Stimulated activated CD8-positive, alpha-beta memory T cell treated with anti-CD3 and anti-CD28 coated beads, Interleukin-2, amount 100 ng/mL, for 48 hours (primary cell): ENCODE measurements around the gene PRSS27.
"Not testable (repeated sequence)": the region's sequence is repeated elsewhere in the genome, so short reads cannot be mapped to it uniquely, and the experiment has no call there.

ENCODE experiments used
- DNase-seq, 2 donors: peaks; one replicate each; pipeline ENCODE4 v3.0.0-alpha.2; 2020; ENCODE audit warnings: low read depth in 2 of 2

PRSS27 gene

DNA sequence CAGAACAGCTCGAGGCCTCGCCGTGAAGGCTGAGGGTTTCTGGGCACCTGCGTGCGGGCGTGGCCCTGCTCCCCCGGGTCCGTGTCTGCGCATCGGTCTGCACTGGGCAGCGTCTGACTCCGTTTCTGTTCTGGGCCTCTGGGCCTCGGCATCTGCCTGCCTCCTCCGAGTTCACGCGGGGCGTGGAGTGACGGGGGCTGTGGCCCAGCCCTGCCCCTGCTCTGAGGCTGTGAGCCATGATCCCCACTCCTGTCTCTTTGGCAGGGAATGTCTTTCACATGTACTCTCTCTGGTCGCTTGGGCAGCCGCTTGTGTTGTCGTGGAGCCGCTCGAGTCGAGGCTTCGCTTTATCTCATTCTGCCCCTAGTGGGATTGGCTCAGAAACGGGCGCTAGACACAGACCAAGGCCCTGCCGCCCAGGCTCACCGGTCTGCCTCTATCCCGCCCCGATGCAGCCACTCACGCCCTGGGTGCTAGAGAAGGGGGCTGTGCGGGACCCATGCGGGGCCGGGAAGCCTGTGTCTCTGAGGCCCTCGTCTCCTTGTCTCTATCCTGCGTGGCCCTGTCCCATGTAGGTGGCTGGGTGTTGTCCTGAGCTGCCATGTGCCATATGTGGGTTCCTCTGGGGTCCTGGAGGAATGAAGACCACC lies 23.3 kb downstream of the PRSS27 start:
- not testable (repeated sequence) for DNase-seq

DNA sequence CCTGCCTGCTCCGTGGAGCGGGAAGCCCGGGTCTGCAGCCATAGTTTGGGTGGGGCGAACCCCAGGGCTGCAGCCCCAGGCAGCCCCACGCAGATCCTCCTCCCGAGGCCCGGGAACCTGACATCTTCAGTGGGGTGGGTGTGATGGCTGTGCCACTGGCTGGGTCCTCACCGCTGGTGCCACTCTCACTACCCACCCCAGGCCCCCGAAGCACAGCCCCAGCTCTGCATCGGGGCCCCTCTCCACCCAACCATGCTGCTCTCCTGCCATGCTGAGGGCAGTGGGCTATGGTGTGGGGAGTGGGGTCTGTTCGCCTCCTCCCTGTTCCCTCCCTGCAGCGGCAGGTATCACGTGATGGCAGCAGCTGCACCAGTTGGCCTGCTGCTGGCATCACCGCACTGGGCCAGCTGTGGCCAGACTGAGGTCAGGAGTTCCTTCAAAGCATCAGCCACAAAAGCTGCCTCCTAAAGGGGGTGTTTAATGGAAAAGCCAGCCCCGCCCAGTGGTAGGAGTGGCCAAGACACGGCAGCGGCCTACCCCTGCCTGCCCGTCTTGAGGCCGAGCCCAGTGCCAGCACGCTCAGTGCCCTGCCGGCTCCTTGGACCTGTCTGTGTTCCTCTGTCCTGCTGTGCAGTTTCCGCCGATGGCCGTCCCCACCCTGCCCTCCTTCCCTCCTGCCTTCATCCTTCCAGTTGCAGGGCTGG lies 26.9 kb downstream of the PRSS27 start:
- DNase-seq: no peak

DNA sequence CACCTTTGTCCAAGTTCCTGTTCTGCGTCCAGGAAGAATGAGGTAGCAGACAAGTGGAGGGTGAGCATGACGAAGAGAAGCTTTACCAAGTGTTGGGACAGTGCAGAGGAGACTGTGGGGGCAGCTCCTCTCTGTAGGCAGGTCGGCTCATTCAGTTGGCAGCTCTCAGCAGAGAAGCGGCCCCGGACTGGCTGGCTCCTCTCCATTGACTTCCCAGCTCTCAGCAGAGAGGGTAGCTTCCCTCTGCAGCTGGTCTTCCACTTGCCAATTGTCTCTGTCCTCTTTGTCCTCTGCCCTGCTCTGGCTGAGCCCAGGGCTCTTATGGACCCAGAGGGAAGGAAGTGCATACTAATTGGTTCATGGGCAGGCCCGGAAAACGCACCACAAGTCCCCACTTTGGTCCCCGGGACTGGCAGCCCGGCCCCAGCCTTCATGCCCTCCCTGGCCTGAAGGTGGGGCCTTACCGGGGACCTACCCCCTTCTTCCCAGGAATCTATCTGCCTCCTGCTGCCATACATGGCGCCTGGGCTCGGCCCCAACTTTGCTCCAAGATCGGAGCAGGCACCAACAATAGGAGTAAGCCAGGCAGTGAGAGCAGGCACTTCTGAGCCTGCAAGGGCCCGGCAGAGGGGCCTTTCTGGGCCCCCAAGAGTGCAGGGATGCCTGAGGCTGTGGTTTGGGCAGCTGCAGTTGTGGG lies 27.6 kb downstream of the PRSS27 start:
- DNase-seq: no peak

DNA sequence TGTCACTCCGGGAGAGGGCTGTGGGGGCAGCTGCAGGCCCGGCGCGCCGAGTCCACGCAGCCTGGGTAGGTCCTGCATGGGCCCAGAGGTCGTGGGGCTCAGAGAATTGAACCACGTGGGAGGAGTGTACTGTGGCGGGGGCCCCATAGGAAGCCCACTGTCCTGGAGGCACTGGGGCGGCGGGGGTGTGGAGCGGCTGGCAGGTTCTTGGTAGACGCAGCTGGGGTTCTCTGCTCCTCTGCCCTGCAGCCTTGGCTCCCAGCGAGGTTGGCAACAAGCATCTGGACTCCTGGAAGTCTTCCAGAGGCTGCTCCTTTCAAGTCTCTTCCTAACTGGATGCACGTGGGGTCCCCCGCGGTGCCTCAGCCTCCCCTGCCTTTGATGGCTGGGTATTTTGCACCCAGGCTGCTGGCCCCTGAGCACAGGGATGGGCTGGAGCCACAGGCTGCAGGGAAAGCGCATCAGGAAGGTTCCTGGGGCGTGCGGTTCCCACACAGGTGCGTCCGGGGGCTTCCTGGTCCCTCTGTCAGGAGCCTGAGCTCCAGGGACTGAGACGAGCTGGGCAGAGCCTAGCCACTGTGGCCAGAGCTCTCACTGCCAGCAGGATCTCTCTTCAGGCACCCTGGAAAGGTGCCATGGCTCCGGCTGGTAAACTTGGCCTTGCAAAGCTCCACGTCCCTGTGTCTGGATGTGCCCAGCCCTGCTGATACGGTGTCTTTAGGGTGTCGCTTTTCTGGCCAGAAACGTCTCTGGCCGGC lies 28.4 kb downstream of the PRSS27 start:
- DNase-seq: no peak

DNA sequence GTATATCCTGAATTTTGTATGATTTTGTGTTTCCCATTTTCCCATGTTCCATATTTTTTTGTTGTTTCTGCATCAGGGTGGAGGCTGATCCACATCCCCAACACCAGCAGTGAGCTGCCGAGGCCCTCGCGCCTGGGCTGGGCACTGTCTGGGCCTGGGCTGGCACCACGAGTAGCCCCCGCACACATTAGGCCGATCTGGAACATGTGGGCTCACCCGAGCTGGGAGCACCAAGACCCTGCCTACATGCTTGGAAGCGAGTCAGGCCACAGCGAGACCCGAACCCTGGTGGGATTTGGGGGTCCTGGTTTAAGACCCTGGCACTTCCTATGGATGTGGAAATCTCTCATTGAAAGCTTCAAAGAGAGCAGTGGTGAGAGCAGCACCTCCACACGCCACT lies 29.2 kb downstream of the PRSS27 start:
- no peak for DNase-seq

DNA sequence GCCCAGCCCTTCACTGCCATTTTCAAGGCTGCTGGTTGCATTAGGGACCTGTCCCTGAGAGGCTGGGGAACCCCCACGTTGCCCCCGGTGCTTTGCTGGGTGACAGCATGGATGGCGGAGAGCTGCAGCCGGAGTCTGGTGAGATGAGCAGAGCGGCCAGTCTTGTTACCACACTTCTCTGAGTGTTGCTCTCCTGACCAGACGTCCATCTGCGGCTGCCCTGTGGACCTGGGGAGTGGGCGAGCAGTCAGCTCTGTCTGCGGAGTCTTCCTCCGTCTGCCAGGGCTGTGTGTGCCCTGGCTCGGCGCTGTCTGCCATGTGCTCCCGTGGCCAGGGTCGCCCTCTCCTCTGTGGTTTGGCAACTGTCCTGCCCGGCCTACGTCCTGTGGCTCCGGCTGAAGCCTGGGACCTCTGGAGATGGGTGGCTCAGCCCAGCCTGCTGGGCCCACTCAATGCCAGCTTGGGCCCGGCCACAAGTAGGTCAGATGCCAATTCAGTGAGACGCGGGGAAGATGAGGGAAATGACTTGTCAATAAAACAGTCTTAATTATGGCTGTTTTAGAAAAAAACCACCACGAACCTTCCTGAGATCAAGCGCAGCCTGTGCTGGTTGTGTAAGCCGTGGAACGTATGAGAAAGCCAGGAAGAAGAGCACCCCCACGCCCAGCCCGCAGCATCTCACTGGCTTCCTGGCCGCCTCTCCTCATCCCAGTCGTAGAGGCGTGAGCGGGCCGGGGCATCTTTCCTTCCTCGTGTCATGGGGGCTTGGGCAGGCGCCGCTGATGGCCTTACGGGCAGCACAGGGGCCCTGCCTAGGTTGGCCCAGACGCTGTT lies 29.8 kb downstream of the PRSS27 start:
- DNase-seq: no peak

GRCh38 chr16:2689422-2689821 lies 30.6 kb downstream of the PRSS27 start:
- not testable (repeated sequence) for DNase-seq

DNA sequence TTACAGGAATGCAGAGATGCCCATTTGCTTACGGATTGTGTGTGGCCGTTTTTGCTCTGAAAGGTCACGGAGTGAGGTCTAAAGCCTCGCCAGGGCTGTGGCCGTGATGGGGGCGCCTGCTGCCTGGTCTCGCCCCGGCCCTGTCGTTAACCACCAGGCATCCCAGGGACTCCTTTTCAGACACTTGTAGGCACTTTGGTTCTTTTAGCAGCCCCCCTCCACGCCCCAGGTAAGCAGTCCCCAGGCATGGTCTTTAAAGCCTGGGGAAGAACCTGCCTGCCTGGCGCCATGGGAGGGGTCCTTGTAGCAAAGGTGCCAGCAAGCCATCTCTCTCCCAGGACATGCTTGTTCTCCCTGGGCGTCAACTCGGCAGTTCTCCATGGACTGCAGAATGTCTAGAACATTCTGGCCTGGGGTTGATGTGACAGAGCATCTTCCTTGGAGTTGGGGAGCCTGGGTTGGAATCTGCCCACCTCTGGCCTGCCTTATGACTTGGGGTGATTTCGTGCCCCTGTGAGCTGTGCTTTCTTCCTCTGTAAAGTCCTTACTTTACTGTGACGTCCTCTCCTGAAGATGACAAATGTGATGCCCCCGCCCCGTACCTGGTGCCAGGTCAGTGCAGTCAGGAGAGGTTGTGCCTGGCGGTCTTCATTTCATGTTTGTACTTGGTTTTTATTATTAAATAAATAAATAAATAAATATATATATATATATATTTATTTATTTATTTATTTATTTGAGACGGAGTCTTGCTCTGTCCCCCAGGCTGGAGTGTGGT lies 32.3 kb downstream of the PRSS27 start:
- DNase-seq: no peak

- DNase-seq: peak in 1 of 2 donors; percentile 43
These were observed 33.0 kb downstream of the PRSS27 start for GRCh38 chr16:2686912-2687507.

DNA sequence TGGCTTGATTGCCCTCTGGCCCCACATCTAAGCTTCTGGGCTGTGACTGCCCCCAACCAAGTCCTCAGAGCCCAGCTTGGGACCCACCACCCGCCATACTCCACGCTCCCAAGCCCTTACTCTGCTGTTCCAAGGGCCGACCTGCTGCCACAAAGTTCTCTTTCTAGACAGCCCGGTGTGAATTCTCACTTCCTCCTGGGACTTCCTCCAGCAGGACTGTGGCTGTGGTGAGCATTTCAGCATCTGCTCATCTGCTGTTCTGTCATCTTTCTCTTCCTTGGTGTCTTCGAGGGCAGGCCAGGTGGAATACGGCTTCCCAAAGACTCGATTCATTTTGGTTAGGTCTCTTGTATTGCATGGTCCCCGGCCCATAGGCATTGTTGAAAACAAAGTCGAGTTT lies 33.9 kb downstream of the PRSS27 start:
- DNase-seq: not testable (repeated sequence)

GRCh38 chr16:2683041-2683440 lies 37.0 kb downstream of the PRSS27 start:
- DNase-seq: not testable (repeated sequence)

DNA sequence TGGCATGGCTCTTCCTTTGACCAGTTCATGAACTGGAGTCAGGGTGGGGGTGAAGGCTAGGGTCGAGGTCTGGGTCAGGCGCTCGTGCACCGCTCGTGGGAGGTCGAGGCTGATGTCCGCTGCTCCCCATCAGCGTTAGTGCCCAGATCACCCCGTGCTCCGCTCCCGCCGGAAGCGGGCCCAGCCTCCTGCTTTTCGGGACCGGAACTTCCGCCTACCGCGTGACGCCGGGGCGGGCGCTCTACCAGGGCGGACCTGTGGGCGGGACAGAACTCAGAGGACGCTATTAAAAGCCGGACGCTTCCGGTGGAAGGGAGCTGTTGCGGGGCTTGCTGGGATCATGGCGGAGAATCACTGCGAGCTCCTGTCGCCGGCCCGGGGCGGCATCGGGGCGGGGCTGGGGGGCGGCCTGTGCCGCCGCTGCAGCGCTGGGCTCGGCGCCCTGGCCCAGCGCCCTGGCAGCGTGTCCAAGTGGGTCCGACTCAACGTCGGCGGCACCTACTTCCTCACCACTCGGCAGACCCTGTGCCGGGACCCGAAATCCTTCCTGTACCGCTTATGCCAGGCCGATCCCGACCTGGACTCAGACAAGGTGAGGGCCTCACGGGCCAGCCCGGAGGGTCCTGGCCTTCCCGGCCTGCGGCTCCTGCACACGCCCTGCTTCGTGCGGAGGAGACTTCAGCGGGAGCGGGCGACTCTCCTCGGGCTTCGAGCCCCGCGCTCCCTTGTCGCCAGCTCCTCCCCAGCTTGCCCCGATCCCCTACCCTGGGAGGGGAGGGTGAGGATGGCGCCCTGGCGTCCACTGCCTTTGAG lies 37.6 kb downstream of the PRSS27 start, which contains the start of gene KCTD5:
KCTD5 (plus strand) TSS at position 315 of the 813 bp plus-strand sequence; CDS start at position 341, 26 bp downstream.
- DNase-seq: peak; percentile 96 to 97

GRCh38 chr16:2680360-2680759 lies 39.7 kb downstream of the PRSS27 start:
- DNase-seq: not testable (repeated sequence)

DNA sequence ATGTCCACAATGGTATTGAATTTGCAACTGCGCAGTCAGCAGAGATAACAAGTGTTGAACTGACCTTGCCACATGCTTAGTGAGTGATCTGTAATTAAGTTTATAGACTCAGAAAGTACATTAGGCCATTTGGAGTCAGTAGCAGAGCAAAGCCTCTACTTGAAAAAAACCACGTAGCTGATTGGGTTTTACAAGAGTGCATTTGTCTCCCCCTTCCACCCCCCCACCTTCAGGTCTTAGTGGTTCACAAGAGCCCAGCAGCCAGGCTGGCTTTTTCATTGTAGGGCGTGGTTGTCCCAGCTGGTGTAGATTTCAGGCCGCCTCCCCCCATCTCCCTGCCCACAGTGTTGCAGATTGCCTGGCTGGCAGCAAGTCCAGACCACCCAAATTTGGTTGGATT lies 40.1 kb downstream of the PRSS27 start:
- not testable (repeated sequence) for DNase-seq

- DNase-seq: not testable (repeated sequence)
These were observed 41.6 kb downstream of the PRSS27 start for GRCh38 chr16:2678206-2678965.

- not testable (repeated sequence) for DNase-seq
These were observed 43.1 kb downstream of the PRSS27 start for GRCh38 chr16:2676937-2677336.

DNA sequence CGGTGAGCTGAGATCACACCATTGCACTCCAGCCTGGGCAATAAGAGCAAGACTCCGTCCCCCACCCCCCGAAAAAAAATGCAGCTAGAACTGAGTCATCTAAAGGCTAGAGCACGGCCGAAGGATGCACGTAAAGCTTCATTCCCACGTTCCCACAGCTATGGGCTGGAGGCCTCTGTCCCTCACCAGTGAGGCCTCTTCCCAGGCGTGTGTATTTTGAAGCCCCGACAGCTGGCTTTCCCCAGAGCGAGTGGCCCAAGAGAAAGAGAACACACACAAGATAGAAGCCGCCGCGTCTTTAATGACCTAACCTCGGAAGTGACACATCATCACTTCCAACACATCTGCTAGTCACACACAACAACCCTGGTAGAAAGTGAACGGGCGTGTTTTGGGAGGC lies 44.3 kb downstream of the PRSS27 start:
- DNase-seq: no peak

DNA sequence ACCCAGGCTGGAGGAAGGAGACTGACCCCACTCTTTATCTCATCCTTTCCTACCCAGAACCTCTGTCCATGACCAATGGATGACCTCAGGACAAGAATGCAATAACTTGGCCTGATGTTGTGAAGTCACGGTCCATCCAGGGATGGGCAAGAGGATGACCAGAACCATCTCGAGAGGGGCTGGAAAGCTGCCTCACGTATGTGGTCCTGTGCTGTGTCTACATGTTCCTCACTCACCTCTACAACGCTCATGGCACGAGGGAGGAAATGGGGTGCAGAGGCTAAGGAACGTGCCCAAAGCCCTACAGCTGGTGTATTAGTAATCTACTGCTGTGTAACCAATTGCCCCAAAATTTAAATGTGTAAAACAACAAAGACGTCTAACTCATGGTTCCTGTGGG lies 45.0 kb downstream of the PRSS27 start:
- no peak for DNase-seq
